ENCODE data around the gene IVD.

DNA sequence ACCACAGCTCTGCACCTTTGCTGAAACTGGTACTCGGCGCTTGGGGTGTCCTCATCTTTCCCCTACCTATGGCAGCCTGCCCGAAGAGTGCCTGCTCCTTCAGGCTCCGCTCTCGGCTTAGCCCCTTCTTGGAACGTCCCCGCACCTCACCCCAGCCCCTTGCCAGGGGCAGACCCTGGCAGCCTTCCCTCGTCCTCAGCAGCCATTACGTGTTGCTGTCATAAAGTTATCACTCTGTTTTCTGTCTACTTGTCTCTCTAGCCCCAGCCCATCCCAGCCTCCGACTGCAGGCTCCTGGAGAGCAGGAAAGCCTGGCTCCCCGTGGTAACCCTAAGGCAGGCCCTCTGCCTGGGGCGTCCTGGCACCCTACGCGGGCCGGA, 30.1 kb downstream of the IVD start:
- no peak for TF ChIP-seq BACH2 (CRISPR knock-in tag; IDR thresholded peaks at IDR 0.05; ENCODE audit: borderline replicate concordance)
- TF ChIP-seq ISL1 (CRISPR knock-in tag; IDR thresholded peaks at IDR 0.05): no peak
- TF ChIP-seq GLIS3 (CRISPR knock-in tag; IDR thresholded peaks at IDR 0.05): no peak
- TF ChIP-seq, protein P1, sequence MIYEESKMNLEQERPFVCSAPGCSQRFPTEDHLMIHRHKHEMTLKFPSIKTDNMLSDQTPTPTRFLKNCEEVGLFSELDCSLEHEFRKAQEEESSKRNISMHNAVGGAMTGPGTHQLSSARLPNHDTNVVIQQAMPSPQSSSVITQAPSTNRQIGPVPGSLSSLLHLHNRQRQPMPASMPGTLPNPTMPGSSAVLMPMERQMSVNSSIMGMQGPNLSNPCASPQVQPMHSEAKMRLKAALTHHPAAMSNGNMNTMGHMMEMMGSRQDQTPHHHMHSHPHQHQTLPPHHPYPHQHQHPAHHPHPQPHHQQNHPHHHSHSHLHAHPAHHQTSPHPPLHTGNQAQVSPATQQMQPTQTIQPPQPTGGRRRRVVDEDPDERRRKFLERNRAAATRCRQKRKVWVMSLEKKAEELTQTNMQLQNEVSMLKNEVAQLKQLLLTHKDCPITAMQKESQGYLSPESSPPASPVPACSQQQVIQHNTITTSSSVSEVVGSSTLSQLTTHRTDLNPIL (CRISPR knock-in tag; IDR thresholded peaks at IDR 0.05; ENCODE audit: low read depth): no peak
- TF ChIP-seq, protein P2, sequence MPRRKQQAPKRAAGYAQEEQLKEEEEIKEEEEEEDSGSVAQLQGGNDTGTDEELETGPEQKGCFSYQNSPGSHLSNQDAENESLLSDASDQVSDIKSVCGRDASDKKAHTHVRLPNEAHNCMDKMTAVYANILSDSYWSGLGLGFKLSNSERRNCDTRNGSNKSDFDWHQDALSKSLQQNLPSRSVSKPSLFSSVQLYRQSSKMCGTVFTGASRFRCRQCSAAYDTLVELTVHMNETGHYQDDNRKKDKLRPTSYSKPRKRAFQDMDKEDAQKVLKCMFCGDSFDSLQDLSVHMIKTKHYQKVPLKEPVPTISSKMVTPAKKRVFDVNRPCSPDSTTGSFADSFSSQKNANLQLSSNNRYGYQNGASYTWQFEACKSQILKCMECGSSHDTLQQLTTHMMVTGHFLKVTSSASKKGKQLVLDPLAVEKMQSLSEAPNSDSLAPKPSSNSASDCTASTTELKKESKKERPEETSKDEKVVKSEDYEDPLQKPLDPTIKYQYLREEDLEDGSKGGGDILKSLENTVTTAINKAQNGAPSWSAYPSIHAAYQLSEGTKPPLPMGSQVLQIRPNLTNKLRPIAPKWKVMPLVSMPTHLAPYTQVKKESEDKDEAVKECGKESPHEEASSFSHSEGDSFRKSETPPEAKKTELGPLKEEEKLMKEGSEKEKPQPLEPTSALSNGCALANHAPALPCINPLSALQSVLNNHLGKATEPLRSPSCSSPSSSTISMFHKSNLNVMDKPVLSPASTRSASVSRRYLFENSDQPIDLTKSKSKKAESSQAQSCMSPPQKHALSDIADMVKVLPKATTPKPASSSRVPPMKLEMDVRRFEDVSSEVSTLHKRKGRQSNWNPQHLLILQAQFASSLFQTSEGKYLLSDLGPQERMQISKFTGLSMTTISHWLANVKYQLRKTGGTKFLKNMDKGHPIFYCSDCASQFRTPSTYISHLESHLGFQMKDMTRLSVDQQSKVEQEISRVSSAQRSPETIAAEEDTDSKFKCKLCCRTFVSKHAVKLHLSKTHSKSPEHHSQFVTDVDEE (CRISPR knock-in tag; IDR thresholded peaks at IDR 0.05): no peak
- no peak for TF ChIP-seq ZNF565 (CRISPR knock-in tag; conservative IDR thresholded peaks at IDR 0.05; ENCODE audit: low read depth)
- TF ChIP-seq, protein P3, sequence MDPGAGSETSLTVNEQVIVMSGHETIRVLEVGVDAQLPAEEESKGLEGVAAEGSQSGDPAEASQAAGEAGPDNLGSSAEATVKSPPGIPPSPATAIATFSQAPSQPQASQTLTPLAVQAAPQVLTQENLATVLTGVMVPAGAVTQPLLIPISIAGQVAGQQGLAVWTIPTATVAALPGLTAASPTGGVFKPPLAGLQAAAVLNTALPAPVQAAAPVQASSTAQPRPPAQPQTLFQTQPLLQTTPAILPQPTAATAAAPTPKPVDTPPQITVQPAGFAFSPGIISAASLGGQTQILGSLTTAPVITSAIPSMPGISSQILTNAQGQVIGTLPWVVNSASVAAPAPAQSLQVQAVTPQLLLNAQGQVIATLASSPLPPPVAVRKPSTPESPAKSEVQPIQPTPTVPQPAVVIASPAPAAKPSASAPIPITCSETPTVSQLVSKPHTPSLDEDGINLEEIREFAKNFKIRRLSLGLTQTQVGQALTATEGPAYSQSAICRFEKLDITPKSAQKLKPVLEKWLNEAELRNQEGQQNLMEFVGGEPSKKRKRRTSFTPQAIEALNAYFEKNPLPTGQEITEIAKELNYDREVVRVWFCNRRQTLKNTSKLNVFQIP (CRISPR knock-in tag; IDR thresholded peaks at IDR 0.05; ENCODE audit: borderline replicate concordance, low read depth): no peak
- no peak for TF ChIP-seq RARB (CRISPR knock-in tag; IDR thresholded peaks at IDR 0.05)
- TF ChIP-seq ZFP3 (CRISPR knock-in tag; IDR thresholded peaks at IDR 0.05): no peak
- no peak for TF ChIP-seq TCF4 (CRISPR knock-in tag; IDR thresholded peaks at IDR 0.05; ENCODE audit: borderline replicate concordance)
